ENCODE results near the gene MRPL54.
A peak's percentile ranks its signal among the peaks of the same experiment; 100 is the strongest.

Gene MRPL54

DNA sequence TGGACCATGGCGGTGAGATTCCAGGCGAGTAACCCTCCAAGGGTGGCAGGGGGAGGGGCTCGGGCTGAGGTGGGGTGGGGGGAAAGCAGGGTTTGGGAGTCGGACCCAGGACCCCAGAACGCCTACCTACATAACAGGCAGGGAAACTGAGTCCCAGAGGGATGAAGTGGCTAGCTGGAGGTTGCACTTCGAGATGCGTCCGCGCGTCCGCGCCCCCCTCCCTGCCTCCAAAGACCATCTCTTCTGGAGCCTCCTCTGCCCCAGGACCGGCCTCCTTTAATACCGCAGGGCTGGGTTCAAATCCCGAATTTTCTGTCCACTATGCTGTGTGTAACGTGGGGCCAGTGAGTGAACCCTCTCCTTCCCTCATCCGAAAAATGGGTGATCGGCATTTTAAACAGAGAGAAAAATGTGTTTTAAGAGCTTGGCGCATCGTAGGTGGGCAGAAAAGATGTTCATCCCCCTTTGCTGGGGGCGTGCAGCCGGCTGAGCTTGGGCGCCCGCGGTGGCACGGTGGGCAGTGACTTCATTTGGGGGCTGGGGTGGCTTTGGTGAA lies 40.5 kb upstream of the MRPL54 start:
- no peaks in the 10 kb centered on the region for H3K4me1 Mint-ChIP-seq
- H3K27ac Mint-ChIP-seq: no peak overlapping the region
- TF ChIP-seq, protein P1, sequence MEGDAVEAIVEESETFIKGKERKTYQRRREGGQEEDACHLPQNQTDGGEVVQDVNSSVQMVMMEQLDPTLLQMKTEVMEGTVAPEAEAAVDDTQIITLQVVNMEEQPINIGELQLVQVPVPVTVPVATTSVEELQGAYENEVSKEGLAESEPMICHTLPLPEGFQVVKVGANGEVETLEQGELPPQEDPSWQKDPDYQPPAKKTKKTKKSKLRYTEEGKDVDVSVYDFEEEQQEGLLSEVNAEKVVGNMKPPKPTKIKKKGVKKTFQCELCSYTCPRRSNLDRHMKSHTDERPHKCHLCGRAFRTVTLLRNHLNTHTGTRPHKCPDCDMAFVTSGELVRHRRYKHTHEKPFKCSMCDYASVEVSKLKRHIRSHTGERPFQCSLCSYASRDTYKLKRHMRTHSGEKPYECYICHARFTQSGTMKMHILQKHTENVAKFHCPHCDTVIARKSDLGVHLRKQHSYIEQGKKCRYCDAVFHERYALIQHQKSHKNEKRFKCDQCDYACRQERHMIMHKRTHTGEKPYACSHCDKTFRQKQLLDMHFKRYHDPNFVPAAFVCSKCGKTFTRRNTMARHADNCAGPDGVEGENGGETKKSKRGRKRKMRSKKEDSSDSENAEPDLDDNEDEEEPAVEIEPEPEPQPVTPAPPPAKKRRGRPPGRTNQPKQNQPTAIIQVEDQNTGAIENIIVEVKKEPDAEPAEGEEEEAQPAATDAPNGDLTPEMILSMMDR (IDR thresholded peaks at IDR 0.05): no peak
- H3K27me3 Mint-ChIP-seq (ENCODE audit: low read depth, poor library complexity): peaks cover 81% of the 10 kb centered on the region
- no peaks in the 10 kb centered on the region for H3K36me3 Mint-ChIP-seq (ENCODE audit: low read depth)
- DNase-seq: no peak
- H3K9me3 Mint-ChIP-seq: no peaks in the 10 kb centered on the region
- H3K4me3 Mint-ChIP-seq: no peak overlapping the region

DNA sequence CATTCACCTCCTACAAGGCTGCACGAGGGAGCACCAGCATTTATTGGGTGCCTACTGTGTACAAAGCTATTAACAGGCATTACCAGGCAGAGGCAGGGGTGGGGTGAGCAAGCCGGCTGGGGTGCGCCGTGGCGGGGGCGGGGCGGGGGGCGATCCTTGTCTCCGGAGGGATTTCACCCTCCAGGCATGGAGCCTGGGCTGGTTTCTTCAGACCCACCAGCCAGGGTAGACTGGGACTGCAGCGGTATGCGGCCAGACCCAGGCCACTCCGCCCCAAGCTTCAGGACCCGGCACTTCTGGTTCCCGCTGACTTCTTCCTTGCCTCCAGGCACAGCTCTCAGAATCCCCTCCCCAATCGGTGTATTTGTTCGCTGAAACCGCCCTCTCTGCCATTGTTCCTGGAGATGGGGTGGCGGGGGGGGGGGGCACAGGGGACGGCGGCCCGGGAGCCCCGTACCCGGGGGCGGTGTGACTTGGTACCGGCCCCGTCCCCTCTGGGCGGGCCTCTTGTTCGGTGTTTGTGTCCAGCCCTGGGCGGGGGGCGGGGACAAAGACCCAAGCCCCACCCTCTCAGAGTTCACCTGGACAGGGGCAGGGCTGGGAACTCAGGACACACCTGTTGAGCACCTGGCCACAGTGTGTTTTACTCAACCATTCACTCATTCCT lies 39.9 kb upstream of the MRPL54 start:
- Mint-ChIP-seq H3K36me3 (ENCODE audit: low read depth) (no peaks in the 10 kb centered on the region), H3K4me1 (no peaks in the 10 kb centered on the region), H3K27me3 (ENCODE audit: low read depth, poor library complexity) (peaks cover 80% of the 10 kb centered on the region), H3K4me3 (no peak overlapping the region), H3K27ac (no peak overlapping the region), H3K9me3 (no peaks in the 10 kb centered on the region)
- TF ChIP-seq, protein P1 (IDR thresholded peaks at IDR 0.05): no peak
- no peak for DNase-seq

DNA sequence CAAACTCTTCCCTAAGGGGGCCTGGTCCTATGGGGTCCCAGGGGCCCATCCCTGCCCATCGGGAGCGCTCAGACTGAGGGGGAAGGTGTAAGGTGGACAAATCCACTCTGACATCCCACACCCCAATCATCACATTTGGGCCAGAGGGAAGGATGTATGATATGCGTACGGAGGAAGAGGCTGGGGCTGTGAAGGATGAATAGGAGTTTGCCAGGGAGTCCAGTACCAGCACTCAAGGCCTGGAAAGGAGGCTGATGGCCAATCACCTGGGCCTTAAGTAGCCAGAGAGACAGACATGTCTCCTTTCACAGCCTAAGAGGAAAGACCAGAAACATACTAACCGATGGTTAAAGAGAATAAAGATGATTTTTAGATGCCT lies 39.4 kb upstream of the MRPL54 start:
- no peak overlapping the region for H3K27ac Mint-ChIP-seq
- no peaks in the 10 kb centered on the region for H3K36me3 Mint-ChIP-seq (ENCODE audit: low read depth)
- peaks cover 75% of the 10 kb centered on the region for H3K27me3 Mint-ChIP-seq (ENCODE audit: low read depth, poor library complexity)
- H3K9me3 Mint-ChIP-seq: no peaks in the 10 kb centered on the region
- H3K4me3 Mint-ChIP-seq: peak overlapping the region; percentile 33
- no peak for DNase-seq
- H3K4me1 Mint-ChIP-seq: no peaks in the 10 kb centered on the region
- TF ChIP-seq, protein P1 (IDR thresholded peaks at IDR 0.05): no peak

DNA sequence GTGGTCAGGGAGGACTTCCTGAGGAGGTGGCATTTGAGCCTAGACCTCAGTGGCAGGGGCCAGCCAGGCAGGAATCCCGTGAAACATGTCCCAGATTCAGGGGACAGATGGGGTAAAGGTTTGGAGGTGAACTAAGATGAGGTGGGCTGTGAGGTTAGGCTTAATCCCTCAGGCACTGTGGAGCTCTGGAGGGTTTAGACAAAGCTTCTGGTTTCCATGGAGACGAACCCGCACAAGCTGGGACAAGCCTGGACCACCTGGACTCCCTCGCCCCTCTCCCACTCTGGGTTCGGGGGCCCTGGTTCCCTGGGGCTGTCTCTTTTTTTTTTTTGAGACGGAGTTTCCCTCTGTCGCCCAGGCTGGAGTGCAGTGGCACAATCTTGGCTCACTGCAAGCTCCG lies 38.6 kb upstream of the MRPL54 start:
- Mint-ChIP-seq H3K4me3 (no peak overlapping the region), H3K36me3 (ENCODE audit: low read depth) (no peaks in the 10 kb centered on the region), H3K4me1 (no peaks in the 10 kb centered on the region), H3K27ac (no peak overlapping the region), H3K27me3 (ENCODE audit: low read depth, poor library complexity) (peaks cover 73% of the 10 kb centered on the region), H3K9me3 (no peaks in the 10 kb centered on the region)
- TF ChIP-seq, protein P1 (IDR thresholded peaks at IDR 0.05): no peak
- DNase-seq: no peak

DNA sequence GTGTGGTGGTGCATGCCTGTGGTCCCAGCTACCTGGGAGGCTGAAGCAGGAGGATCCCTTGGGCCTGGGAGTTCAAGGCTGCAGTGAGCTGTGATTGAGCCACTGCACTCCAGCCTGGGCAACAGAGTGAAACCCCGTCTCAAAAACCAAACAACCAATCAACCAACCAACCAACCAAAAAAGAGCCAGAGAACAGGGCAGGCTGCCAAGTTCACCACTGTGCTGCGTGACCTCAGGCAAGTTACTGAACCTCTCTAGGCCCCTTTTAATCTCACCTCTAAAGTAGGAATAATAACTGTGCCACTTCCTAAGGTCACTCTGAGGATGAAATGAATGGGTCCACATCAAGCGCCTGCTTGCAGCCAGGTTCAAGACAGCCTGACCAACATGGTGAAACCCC lies 37.4 kb upstream of the MRPL54 start:
- H3K4me3 Mint-ChIP-seq: no peak overlapping the region
- TF ChIP-seq, protein P1 (IDR thresholded peaks at IDR 0.05): no peak
- H3K36me3 Mint-ChIP-seq (ENCODE audit: low read depth): no peaks in the 10 kb centered on the region
- peaks cover 6% of the 10 kb centered on the region for H3K4me1 Mint-ChIP-seq
- H3K27ac Mint-ChIP-seq: no peak overlapping the region
- DNase-seq: no peak
- peaks cover 64% of the 10 kb centered on the region for H3K27me3 Mint-ChIP-seq (ENCODE audit: low read depth, poor library complexity)
- no peaks in the 10 kb centered on the region for H3K9me3 Mint-ChIP-seq
